ENCODE measurements around the gene MED13. TPM values are rescaled to one million over a fixed set of nuclear protein-coding genes. Genes with fewer than 3 reads are reported as not detected.

Gene MED13
- polyA plus RNA-seq, 1 donor (not counting 4 experiments of a cell fraction or from before 2014, with no cell fraction given), result 21.4 TPM

DNA sequence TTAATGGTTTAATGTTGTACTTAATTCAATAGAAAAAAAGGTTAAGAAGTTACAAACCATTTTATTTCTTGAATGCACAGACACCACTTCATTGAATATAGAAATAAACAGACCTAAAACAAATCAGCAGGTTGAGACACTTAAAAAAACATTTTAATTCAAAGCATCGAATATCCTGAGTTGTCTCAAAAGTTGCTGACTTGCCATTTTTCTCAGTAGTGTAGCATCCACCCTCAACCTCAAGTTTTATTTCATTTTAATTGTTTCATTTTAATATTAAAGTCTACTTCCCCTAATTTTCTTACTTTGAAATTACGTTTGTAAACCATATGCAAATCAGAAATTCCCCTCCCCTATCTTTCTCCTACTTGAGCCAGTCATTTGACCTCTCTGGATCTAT lies 5.8 kb upstream of the MED13 start:
- no peaks in the 10 kb centered on the region for H3K79me2 ChIP-seq (ENCODE audit: control insufficient read depth, insufficient read depth, low read length)
- no peaks in the 10 kb centered on the region for H3K36me3 ChIP-seq (ENCODE audit: control insufficient read depth in 2 of 2, extremely low read depth in 1 of 2, insufficient read depth in 2 of 2, low read length in 2 of 2)
- H4K20me1 ChIP-seq (ENCODE audit: control insufficient read depth, extremely low read depth, insufficient read depth, low read length), result no peaks in the 10 kb centered on the region
- H3K27ac ChIP-seq (ENCODE audit: control insufficient read depth, insufficient read depth, low read length), result no peak overlapping the region
- no peak overlapping the region for H3K4me2 ChIP-seq (ENCODE audit: control insufficient read depth, extremely low read depth, insufficient read depth, low read depth, low read length)
- dilution Hi-C loops (cut with MboI; ENCODE audit: extremely low pct_ligation_motif_present, low sequenced_read_pairs), result no loop called here
- FAIRE-seq (no peak), DNase-seq (ENCODE audit: low read depth, low spot score) (no peak)
- H2AFZ ChIP-seq (ENCODE audit: control insufficient read depth, low read length), result no peak overlapping the region
- no peak overlapping the region for H3K4me3 ChIP-seq (ENCODE audit: control insufficient read depth in 2 of 3, extremely low read depth in 1 of 3, insufficient read depth in 2 of 3, low read depth in 1 of 3, low read length in 3 of 3)
- TF ChIP-seq CTCF (optimal IDR thresholded peaks at IDR 0.05 in 1 of 3, IDR thresholded peaks at IDR 0.05 in 1 of 3, conservative IDR thresholded peaks at IDR 0.05 in 1 of 3; ENCODE audit: extremely low read depth in 1 of 3, insufficient read depth in 2 of 3, low read length in 3 of 3), result no peak
- no peak overlapping the region for H3K9ac ChIP-seq (ENCODE audit: control insufficient read depth, extremely low read depth, insufficient read depth, low read length)
- no peaks in the 10 kb centered on the region for H3K27me3 ChIP-seq (ENCODE audit: control insufficient read depth, extremely low read depth, insufficient read depth, low read length)
- no peaks in the 10 kb centered on the region for H3K9me1 ChIP-seq (ENCODE audit: control insufficient read depth, extremely low read depth, insufficient read depth, low read length)
- H3K9me3 ChIP-seq (ENCODE audit: control insufficient read depth, low read depth, low read length), result no peaks in the 10 kb centered on the region
- H3K4me1 ChIP-seq (ENCODE audit: control insufficient read depth, extremely low read depth, insufficient read depth, low read length), result no peaks in the 10 kb centered on the region

DNA sequence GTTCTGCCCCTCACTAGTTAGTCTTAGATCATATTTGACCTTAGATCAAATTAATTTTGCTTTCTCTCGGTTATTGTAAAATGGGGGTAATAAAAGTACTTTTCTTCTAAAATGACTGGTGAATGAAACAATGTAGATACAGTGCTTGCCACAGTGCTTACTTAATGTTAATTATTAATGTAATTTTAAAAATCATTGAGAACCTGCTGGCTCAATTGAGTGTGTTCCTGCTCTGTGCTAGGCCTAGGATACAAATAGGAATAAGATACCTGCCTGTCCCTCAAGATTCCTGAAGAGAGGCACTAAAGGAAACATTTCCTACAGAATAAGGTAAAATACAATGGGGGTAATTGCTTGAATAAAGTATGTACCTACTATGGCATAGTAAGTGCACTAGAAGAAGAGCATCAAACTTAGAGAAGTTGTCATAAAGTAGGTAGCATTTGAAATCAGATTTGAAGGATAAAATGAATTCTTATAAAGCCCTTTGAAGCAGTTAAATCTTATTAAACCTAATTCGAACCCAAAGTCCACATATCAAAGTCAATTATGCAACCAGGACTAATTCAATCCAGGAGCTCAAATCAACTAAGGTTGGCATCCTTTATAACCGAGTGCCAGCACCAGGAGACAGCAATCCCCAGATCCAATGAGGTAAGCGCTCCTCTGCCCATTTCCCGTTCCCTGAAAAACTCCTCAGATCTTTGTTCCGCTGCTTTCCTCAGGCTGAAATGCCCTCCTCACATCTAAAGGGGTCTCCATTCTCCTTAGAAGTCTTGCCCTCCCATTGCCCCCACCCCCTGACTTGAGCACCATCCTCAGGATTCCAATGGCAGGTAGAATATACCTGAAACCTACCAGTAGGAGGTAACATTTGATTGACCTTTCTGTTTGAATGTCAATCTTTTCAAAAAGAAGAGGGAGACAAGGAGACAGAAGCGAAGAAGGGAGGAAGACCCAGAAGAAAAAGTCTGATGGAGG lies 2.4 kb upstream of the MED13 start:
- dilution Hi-C loops (cut with MboI; ENCODE audit: extremely low pct_ligation_motif_present, low sequenced_read_pairs), result no loop called here
- no peak overlapping the region for H3K9ac ChIP-seq (ENCODE audit: control insufficient read depth, extremely low read depth, insufficient read depth, low read length)

More for the DNA sequence above, 2.4 kb upstream of the MED13 start:
- peaks cover 5% of the 10 kb centered on the region for H3K4me1 ChIP-seq (ENCODE audit: control insufficient read depth, extremely low read depth, insufficient read depth, low read length)
- H3K4me2 ChIP-seq (ENCODE audit: control insufficient read depth, extremely low read depth, insufficient read depth, low read depth, low read length), result no peak overlapping the region
- H3K27me3 ChIP-seq (ENCODE audit: control insufficient read depth, extremely low read depth, insufficient read depth, low read length), result no peaks in the 10 kb centered on the region
- H4K20me1 ChIP-seq (ENCODE audit: control insufficient read depth, extremely low read depth, insufficient read depth, low read length), result peaks cover 7% of the 10 kb centered on the region
- no peak overlapping the region for H3K4me3 ChIP-seq (ENCODE audit: control insufficient read depth in 2 of 3, extremely low read depth in 1 of 3, insufficient read depth in 2 of 3, low read depth in 1 of 3, low read length in 3 of 3)
- H3K79me2 ChIP-seq (ENCODE audit: control insufficient read depth, insufficient read depth, low read length), result peaks cover 31% of the 10 kb centered on the region
- H3K36me3 ChIP-seq (ENCODE audit: control insufficient read depth in 2 of 2, extremely low read depth in 1 of 2, insufficient read depth in 2 of 2, low read length in 2 of 2), result no peaks in the 10 kb centered on the region
- DNase-seq (ENCODE audit: low read depth, low spot score), result no peak
- no peak for TF ChIP-seq EZH2 (IDR thresholded peaks at IDR 0.05; ENCODE audit: low read length)
- no peak for TF ChIP-seq CTCF (optimal IDR thresholded peaks at IDR 0.05 in 1 of 3, IDR thresholded peaks at IDR 0.05 in 1 of 3, conservative IDR thresholded peaks at IDR 0.05 in 1 of 3; ENCODE audit: extremely low read depth in 1 of 3, insufficient read depth in 2 of 3, low read length in 3 of 3)
- FAIRE-seq, result no peak
- no peaks in the 10 kb centered on the region for H3K9me3 ChIP-seq (ENCODE audit: control insufficient read depth, low read depth, low read length)
- H2AFZ ChIP-seq (ENCODE audit: control insufficient read depth, low read length), result no peak overlapping the region
- no peak overlapping the region for H3K27ac ChIP-seq (ENCODE audit: control insufficient read depth, insufficient read depth, low read length)
- H3K9me1 ChIP-seq (ENCODE audit: control insufficient read depth, extremely low read depth, insufficient read depth, low read length), result no peaks in the 10 kb centered on the region

Measured in keratinocyte (primary cell).